ENCODE measurements around the gene EXOC5.

DNA sequence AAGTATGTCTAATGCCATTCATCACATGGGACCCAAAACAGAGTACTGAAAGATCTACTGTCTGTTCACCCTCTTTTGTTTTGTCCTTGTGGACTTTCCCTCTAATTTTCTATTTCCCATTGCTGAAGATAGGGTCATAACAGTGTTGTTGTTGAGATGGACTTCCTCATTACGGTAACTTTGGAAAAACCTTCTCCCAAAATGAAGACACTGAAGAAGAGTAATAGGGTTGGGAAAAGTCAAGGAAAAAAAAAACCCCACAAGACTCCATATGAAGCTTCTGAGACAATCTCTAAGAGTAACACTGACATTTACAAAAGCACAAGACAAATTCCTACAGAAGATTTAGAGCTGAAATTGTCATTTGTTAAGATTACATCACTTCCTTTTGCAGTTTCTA lies 36.7 kb downstream of the EXOC5 start:
- no peak for TF ChIP-seq CTCF (conservative IDR thresholded peaks at IDR 0.05 in 1 of 2, IDR thresholded peaks at IDR 0.05 in 1 of 2; ENCODE audit: extremely low read depth in 1 of 2, insufficient read depth in 1 of 2, low read depth in 1 of 2, low read length in 2 of 2)
- TF ChIP-seq EZH2 (IDR thresholded peaks at IDR 0.05; ENCODE audit: borderline replicate concordance, low read length): no peak

All from mammary epithelial cell (primary cell).